Smooth muscle cell of the umbilical artery (primary cell): ENCODE measurements around the gene CEP89. TPM values are rescaled to one million over a fixed set of nuclear protein-coding genes. Genes with fewer than 3 reads are reported as not detected.

Experiments
- total RNA-seq: library from RNA; depleted of rRNA; stranded (reverse); fragments of >200 nt; gene quantifications from 2 replicates; pipeline ENCODE4 v1.2.3, GENCODE V29; 2014

The CEP89 gene
- total RNA-seq, result 8.0 and 14.6 TPM in 2 replicates

DNA sequence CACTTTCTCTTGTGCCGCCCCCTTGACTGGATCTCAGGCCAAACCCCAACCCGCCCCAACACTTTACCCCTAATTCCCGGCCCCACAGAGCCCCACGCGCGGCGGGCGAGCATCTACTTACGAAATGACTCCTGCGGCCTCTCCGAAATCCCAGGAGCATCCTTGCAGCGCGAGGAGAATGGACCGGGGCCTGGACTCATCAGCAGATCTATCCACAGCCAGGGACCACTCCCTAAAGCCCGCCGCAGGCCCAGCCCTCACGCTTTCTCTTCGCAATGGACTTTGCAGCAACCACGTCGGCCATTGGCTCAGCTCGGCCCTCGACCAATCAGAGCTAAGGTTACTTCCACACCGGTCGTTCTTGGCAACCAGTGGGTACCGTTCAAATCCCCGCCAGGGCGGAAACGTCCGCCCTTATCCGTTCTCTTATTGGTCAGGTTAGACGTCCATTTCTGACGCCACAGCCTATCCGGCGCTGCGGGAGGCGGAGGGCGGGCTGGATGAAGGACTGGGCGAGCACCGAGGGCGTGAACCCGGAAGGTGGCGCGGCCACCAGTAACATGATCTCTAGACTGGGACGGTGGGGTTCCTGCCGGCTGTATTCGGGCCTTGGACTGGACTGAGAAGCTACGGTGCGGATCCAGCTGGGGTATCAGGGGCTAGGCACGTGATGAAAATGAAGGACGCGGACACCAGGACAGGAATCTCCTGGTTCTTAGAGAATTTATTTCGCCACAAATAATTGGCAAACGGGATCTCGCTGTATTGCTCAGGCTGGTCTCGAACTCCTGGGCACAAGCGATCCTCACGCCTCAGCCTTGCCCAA, at the start of gene CEP89, which contains the start of gene FAAP24:
TSS of gene CEP89 (minus strand) at position 244 of the 826 bp plus-strand sequence. CDS start at position 160, 84 bp downstream.
TSS of gene FAAP24 (plus strand) at position 528 of the 826 bp plus-strand sequence. CDS start 955 bp downstream, outside the sequence.

DNA sequence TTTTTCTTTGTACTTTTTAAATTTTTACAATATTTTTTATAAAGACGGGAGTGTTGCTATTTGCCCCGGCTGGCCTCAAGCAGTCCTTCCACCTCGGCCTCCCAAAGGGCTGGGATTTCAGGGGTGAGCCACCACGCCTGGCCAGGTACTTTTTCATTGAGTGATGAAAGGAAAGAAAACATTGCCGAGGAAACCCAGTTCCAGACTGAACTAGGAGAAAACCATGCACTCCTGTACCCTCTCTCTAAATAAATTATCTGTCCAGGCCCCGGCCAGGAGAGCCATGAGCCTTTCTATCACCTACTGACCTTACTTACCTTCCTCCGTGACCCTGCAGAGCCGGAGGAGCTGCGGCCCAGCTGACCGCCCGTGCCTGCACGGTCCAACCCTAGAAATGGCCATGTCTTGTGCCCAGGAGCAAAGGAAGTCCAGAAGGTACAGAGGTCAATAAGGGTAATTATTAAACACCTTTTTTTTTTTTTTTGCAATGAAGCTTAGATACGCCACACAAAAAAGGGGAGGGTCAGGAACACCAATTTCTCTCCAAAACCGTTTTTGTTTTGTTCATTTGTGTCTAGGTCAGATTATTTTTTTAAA, 102.3 kb downstream of the CEP89 start, which contains the start of gene SLC7A9:
TSS of gene SLC7A9 (minus strand) at position 399 of the 597 bp plus-strand sequence. CDS start 1,233 bp downstream, outside the sequence.

Other genes with a start within 250 kb of the CEP89 start
- gene SLC7A9, start 102.2 kb downstream of the CEP89 start, total RNA-seq, result 0.59 TPM in 1 of 2 replicates, not detected in the other
- 0.89 and 1.3 TPM in 2 replicates for gene FAAP24, start 284 bp upstream of the CEP89 start, total RNA-seq
- 3.6 and 8.3 TPM in 2 replicates for gene RHPN2, start 92.9 kb upstream of the CEP89 start, total RNA-seq
- 4.5 and 6.6 TPM in 2 replicates for gene GPATCH1, start 109.2 kb upstream of the CEP89 start, total RNA-seq
- gene WDR88, start 160.2 kb upstream of the CEP89 start, total RNA-seq, result not detected in 2 replicates
- 24.6 and 40.9 TPM in 2 replicates for gene LRP3, start 222.4 kb upstream of the CEP89 start, total RNA-seq